Heart left ventricle (tissue), 16 donors: Measurements from ENCODE around the gene B3GALT2. TPM values are rescaled to one million over a fixed set of nuclear protein-coding genes. Genes with fewer than 3 reads are reported as not detected.

ENCODE experiments used
- ATAC-seq, 4 donors: fragments of 200-7000 bp; cut with Tn5 transposase; one replicate each; pipeline ENCODE4 v1.9.1; 2020 to 2022; ENCODE audit warnings: moderate library complexity in 4 of 4, mild to moderate bottlenecking in 3 of 4, moderate number of reproducible peaks in 1 of 4
- DNase-seq, 5 donors: peaks; one replicate each; pipeline ENCODE4 v3.0.0-alpha.2; 2020
- H3K27ac ChIP-seq, 12 donors: fragments of 200-600 bp; sonication (generic) in 4 of 12; one replicate each; pipeline versions ENCODE4 v1.5.0 to v1.8.0; 2016 to 2022; ENCODE audit warnings: mild to moderate bottlenecking in 2 of 12
- H3K27me3 ChIP-seq, 9 donors: fragments of 200-600 bp; sonication (generic) in 2 of 9; one replicate each; pipeline versions ENCODE4 v1.5.1 to v1.8.0; 2016 to 2022; ENCODE audit warnings: mild to moderate bottlenecking in 3 of 9
- H3K36me3 ChIP-seq, 9 donors: fragments of 200-600 bp; sonication (generic) in 2 of 9; one replicate each; pipeline versions ENCODE4 v1.5.0 to v1.8.0; 2018 to 2022; ENCODE audit warnings: mild to moderate bottlenecking in 2 of 9
- H3K4me1 ChIP-seq, 12 donors: fragments of 200-600 bp; sonication (generic) in 4 of 12; one replicate each; pipeline versions ENCODE4 v1.5.0 to v1.8.0; 2016 to 2022; ENCODE audit warnings: mild to moderate bottlenecking in 3 of 12
- H3K4me3 ChIP-seq, 12 donors: fragments of 200-600 bp; sonication (generic) in 4 of 12; one replicate each; pipeline versions ENCODE4 v1.5.0 to v1.8.0; 2017 to 2022; ENCODE audit warnings: mild to moderate bottlenecking in 9 of 12, moderate library complexity in 4 of 12
- H3K9me3 ChIP-seq, 12 donors: fragments of 200-600 bp; sonication (generic) in 4 of 12; one replicate each; pipeline versions ENCODE4 v1.5.0 to v1.8.0; 2016 to 2022; ENCODE audit warnings: mild to moderate bottlenecking in 1 of 12
- POLR2A ChIP-seq, 2 donors: fragments of 450-650 bp; IDR thresholded peaks; one replicate each; pipeline ENCODE4 v1.6.1; 2017; ENCODE audit warnings: antibody characterized with exemption in 2 of 2, mild to moderate bottlenecking in 2 of 2, moderate library complexity in 2 of 2
- WGBS, 4 donors: extraction: QIAGEN DNeasy Blood & Tissue Kit in 2 of 4; methylation state at CpG; one replicate each; pipeline versions ENCODE4 v1.1.5 to v1.1.7; 2013 to 2018; 5-methylcytosine and 5-hydroxymethylcytosine counted together
- intact Hi-C, 10 donors: fragments of 100-400 bp; cut with DNase I; formaldehyde crosslinking; loops; one replicate each; pipeline versions ENCODE4 v1.11.1 to v1.14.2; 2022
- polyA plus RNA-seq, 2 donors: library from polyadenylated mRNA; stranded (reverse); fragments of 200-250 nt; gene quantifications; one replicate each; pipeline ENCODE4 v1.2.3, GENCODE V29; 2013
- total RNA-seq, 9 donors: library from RNA; depleted of rRNA in 2 of 9; stranded (reverse); fragments of >200 nt in 2 of 9; fragmentation: NEBNext Ultra II Directional in 3 of 9; extraction: Animal tissue kit (Norgen Biotek cat#: 25700) in 3 of 9; gene quantifications; one replicate each; pipeline versions ENCODE4 v1.1.0 to v1.2.4, GENCODE V29; 2016 to 2023
- TF ChIP-seq, protein P1 (sequence below), 12 donors: fragments of 200-600 bp; sonication (generic) in 4 of 12; IDR thresholded peaks; one replicate each; pipeline versions ENCODE4 v1.5.0 to v1.8.0; 2018 to 2022; ENCODE audit warnings: antibody characterized with exemption in 12 of 12, mild to moderate bottlenecking in 5 of 12
- donor health status: ischemic (EF 13 %, LVEDD 7.1; RV severe dilation, severe dysfunction).
- donor health status: healthy with polysubstance abuse.
- donor health status: DM: no; HTN: yes; CAD: no.
- donor health status: DM: no; HTN: no; CAD: no.
- donor health status: ischemic (EF 25% LVEDD 6.9; RV normal size, moderate dysfunction).
- donor health status: ischemic (EF 25% LVEDD 5.7; RV mildly dilated, moderate dysfunction).
- donor health status: healthy.
- donor health status: DM: yes; HTN: yes; CAD: no.
- donor health status: ischemic (EF 35%, LVEDD 5.7; RV mildly dilated, moderate dysfunction).
- donor health status: nonischemic (EF 11% LVEDD 7.7; RV severe dilation, severe dysfunction).
- donor health status: DM: yes; HTN: yes; CAD: no.
- donor health status: PGD.
- donor health status: ischemic (EF 29% LVEDD 5.4; RV normal size, mild dysfunction).
- donor health status: nonischemic (EF 23%, LVEDD 6.1; RV moderate dilation, normal function).

B3GALT2 gene
- total and polyA plus RNA-seq, 11 donors: 14.6 to 67.0 (median 53.2) TPM

DNA sequence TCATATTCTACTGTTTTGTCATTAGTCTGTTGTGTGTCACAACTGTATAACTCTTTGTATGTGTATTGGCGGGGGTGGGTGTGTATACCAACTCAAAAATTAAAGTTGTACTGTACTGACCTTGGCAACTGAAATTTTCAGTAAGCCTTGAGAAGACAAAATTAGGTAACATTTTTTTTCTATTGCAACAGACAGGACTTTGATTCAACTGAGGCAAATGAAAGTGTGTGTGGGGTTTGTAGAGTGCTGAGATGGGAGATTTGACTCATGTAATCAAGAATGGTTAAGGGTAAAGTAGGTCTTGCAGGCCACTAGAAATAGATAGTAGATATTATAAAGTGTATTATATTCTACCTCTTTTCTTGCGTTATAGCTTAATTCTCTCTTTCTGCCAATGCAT is 14.6 kb upstream of the B3GALT2 start:
- intact Hi-C loops: no loop called here
- no peak overlapping the region for H3K27ac ChIP-seq
- H3K9me3 ChIP-seq: peaks cover 0 to under 1% (median 0%) of the 10 kb centered on the region in 12 donors
- peaks cover 0 to 16% (median 0%) of the 10 kb centered on the region in 9 donors for H3K36me3 ChIP-seq
- no peak for ATAC-seq
- no peak for TF ChIP-seq POLR2A (IDR thresholded peaks at IDR 0.05)
- TF ChIP-seq, protein P1, sequence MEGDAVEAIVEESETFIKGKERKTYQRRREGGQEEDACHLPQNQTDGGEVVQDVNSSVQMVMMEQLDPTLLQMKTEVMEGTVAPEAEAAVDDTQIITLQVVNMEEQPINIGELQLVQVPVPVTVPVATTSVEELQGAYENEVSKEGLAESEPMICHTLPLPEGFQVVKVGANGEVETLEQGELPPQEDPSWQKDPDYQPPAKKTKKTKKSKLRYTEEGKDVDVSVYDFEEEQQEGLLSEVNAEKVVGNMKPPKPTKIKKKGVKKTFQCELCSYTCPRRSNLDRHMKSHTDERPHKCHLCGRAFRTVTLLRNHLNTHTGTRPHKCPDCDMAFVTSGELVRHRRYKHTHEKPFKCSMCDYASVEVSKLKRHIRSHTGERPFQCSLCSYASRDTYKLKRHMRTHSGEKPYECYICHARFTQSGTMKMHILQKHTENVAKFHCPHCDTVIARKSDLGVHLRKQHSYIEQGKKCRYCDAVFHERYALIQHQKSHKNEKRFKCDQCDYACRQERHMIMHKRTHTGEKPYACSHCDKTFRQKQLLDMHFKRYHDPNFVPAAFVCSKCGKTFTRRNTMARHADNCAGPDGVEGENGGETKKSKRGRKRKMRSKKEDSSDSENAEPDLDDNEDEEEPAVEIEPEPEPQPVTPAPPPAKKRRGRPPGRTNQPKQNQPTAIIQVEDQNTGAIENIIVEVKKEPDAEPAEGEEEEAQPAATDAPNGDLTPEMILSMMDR (IDR thresholded peaks at IDR 0.05): no peak
- H3K27me3 ChIP-seq: no peaks in the 10 kb centered on the region
- no peak overlapping the region for H3K4me3 ChIP-seq
- 95 to 100% (median 96%) methylated on average over 2 of the region's 2 CpGs for WGBS, 4 donors
- peaks cover 0 to 22% (median 0%) of the 10 kb centered on the region in 12 donors for H3K4me1 ChIP-seq
- no peak for DNase-seq

DNA sequence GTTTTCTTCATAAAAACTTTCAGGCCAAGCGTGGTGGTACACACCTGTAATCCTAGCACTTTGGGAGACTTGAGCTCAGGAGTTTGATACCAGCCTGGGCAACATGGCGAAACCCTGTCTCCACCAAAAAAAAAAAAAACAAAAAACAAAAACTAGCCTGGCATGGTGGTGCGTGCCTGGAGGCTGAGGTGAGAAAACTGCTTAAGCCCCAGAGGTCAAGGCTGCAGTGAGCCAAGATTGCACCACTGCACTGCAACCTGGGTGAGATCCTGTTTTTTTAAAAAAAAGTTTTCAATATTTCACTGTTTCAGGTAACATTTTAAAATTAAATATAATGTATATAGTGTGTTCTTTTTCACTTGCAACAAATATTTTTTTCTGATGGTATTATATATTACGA is 13.5 kb upstream of the B3GALT2 start:
- Histone ChIP-seq H3K36me3 (peaks cover 0 to 10% (median 0%) of the 10 kb centered on the region in 9 donors), H3K4me1 (peaks cover 0 to 22% (median 0%) of the 10 kb centered on the region in 12 donors), H3K9me3 (no peaks in the 10 kb centered on the region), H3K4me3 (no peak overlapping the region), H3K27me3 (no peaks in the 10 kb centered on the region), H3K27ac (no peak overlapping the region)
- no peak for ATAC-seq
- intact Hi-C loops: loop anchor here in 1 of 10 donors (10.0 kb wide), 1 partner anchor 135 kb away; no protein-coding TSS in a partner anchor
- no peak for DNase-seq
- TF ChIP-seq POLR2A (IDR thresholded peaks at IDR 0.05): no peak
- TF ChIP-seq, protein P1 (IDR thresholded peaks at IDR 0.05): no peak
- 91 to 97% (median 96%) methylated on average over 4 of the region's 4 CpGs for WGBS, 4 donors

DNA sequence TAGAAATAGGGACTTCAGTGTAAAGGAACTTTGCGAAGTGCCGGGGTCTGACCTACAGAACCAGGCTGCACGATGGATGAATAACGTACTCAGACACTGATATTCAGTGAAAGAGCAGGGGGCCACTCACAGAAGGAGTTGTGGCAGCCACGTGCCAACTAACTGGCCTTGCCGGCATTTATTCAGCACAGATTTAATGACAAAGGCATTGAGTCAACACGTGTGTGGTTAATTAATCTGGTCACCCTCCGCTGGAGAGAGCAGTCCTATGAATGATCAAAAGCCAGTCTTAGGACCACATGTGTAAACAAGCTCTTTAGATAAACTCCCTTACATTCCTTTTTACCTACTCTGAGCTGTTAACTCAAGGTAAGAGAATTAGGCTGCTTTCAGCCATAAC is 6.2 kb upstream of the B3GALT2 start:
- H3K27ac ChIP-seq: no peak overlapping the region
- H3K4me3 ChIP-seq: no peak overlapping the region
- H3K36me3 ChIP-seq: peaks cover 0 to 11% (median 0%) of the 10 kb centered on the region in 9 donors
- 93 to 98% (median 97%) methylated on average over 8 of the region's 8 CpGs for WGBS, 4 donors
- H3K9me3 ChIP-seq: peaks cover 0 to 11% (median 5%) of the 10 kb centered on the region in 12 donors
- intact Hi-C loops: loop anchor here in 2 of 10 donors (5.0 to 10.0 kb wide), 2 partner anchors 142 to 1105 kb away; no protein-coding TSS in a partner anchor
- ATAC-seq (no peak), DNase-seq (no peak)
- peaks cover 0 to 29% (median 21%) of the 10 kb centered on the region in 12 donors for H3K4me1 ChIP-seq
- H3K27me3 ChIP-seq: no peaks in the 10 kb centered on the region
- TF ChIP-seq, protein P1 (IDR thresholded peaks at IDR 0.05): no peak

DNA sequence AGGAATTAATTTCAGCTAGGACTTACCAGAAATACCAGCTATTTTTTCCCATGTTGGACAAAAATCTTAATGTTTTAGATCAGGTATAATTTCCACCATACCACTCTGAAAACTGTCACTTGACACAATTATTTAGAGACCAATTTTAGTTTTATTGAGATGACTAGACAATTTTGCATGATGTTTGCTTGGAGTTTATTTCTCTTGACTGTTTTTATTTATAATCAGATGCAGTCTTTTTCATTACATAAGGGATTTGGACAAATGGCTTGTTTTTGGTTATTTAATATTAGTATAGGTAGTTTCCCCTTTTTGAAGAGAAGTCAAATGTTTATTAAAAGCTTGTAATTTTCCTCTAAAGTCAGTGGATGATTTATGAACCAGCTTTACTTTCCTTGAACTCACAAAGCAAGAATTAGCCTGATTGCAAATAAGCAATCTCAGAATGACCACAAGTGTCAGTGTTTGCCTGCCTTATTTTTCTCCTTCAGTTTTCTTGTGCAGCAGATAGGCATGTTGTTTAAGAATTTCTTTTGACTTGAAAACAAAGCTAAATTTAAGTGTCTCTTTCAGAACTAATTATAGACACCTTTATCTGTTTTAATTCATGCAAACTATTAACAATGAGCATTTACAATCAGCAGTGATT is 3.8 kb upstream of the B3GALT2 start:
- Histone ChIP-seq H3K4me1 (peaks cover 0 to 50% (median 28%) of the 10 kb centered on the region in 12 donors), H3K27me3 (no peaks in the 10 kb centered on the region), H3K27ac (peak overlapping the region in 8 of 12 donors; percentile 20 to 78 (median 74)), H3K9me3 (peaks cover 0 to 11% (median 5%) of the 10 kb centered on the region in 12 donors), H3K4me3 (no peak overlapping the region), H3K36me3 (peaks cover 0 to 11% (median 0%) of the 10 kb centered on the region in 9 donors)
- DNase-seq: no peak
- ATAC-seq: peak in 1 of 4 donors; percentile 48
- intact Hi-C loops: loop anchor here in 3 of 10 donors (2.0 to 10.0 kb wide), 3 partner anchors 145 to 1107 kb away; no protein-coding TSS in a partner anchor
- TF ChIP-seq, protein P1 (IDR thresholded peaks at IDR 0.05): peak in 10 of 12 donors; percentile 19 to 56 (median 36)
- TF ChIP-seq POLR2A (IDR thresholded peaks at IDR 0.05): no peak
